Measurements from ENCODE around the gene PODXL.
A peak's percentile ranks its signal among the peaks of the same experiment; 100 is the strongest.
"Not testable (repeated sequence)": the region's sequence is repeated elsewhere in the genome, so short reads cannot be mapped to it uniquely, and the experiment has no call there.

Gene PODXL

GRCh38 chr7:131466735-131467365 is 89.6 kb downstream of the PODXL start:
- TF ChIP-seq, protein P1, sequence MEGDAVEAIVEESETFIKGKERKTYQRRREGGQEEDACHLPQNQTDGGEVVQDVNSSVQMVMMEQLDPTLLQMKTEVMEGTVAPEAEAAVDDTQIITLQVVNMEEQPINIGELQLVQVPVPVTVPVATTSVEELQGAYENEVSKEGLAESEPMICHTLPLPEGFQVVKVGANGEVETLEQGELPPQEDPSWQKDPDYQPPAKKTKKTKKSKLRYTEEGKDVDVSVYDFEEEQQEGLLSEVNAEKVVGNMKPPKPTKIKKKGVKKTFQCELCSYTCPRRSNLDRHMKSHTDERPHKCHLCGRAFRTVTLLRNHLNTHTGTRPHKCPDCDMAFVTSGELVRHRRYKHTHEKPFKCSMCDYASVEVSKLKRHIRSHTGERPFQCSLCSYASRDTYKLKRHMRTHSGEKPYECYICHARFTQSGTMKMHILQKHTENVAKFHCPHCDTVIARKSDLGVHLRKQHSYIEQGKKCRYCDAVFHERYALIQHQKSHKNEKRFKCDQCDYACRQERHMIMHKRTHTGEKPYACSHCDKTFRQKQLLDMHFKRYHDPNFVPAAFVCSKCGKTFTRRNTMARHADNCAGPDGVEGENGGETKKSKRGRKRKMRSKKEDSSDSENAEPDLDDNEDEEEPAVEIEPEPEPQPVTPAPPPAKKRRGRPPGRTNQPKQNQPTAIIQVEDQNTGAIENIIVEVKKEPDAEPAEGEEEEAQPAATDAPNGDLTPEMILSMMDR (IDR thresholded peaks at IDR 0.05; ENCODE audit: insufficient read depth, missing control alignments), result no peak
- FAIRE-seq, result peak; percentile 68
- peak; percentile 15 for DNase-seq (ENCODE audit: insufficient read length, low spot score)

DNA sequence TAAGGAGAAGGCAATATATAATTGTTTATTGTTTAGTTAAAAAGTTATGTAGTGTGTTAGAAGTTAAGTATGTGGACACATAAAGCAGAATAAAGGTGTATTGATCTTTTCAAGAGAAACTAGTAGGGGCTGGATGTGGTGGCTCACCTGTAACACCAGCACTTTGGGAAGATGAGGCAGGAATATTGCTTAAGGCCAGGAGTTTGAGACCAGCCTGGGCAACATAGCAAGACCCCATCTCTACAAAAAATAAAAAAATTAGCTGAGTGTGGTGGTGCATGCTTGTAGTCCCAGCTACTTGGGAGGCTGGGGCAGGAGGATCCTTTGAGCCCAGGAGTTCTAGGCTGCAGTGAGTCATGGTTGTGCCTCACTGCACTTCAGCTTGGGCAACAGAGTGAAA is 93.7 kb downstream of the PODXL start:
- FAIRE-seq, result not testable (repeated sequence)

DNA sequence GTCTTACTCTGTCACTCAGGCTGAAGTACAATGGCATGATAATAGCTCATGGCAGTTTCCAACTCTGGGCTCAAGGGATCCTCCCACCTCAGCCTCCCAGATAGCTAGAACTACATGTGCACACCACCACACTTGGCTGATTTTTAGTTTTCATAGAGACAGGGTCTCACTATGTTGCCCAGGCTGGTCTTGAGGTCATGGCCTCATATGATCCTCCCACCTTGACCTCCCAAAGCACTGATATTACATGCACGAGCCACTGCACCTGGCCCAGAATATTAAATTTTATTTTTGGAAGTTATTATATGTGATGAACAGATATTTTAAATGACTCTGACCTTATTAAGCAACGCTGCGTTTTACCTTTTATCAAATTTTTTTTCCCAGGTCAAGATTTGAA is 94.4 kb downstream of the PODXL start:
- no peak for DNase-seq (ENCODE audit: insufficient read length, low spot score)
- no peak for FAIRE-seq
- TF ChIP-seq, protein P1 (IDR thresholded peaks at IDR 0.05; ENCODE audit: insufficient read depth, missing control alignments), result no peak

More for the DNA sequence above, 93.7 kb downstream of the PODXL start:
- DNase-seq (ENCODE audit: insufficient read length, low spot score), result not testable (repeated sequence)

DNA sequence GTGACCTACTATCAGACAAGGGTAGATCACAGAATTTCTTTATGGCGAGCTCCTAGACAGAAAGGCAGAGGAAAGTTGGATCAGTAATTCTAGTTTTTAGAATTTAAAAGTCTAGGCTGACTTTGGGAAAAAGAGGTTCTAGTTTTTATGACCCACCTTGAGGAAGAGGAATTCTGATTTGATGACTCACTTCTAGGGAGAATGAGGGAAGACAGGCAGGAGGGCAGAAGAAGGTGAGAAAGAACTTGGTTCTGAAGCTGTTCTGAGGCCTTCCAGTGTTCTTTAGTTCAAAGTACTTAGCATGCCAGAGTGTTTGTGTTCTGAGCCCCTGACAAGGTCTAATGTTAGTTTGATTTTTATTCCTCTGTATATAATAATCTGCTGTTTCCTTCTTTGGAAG is 97.2 kb downstream of the PODXL start:
- no peak for DNase-seq (ENCODE audit: insufficient read length, low spot score)
- TF ChIP-seq, protein P1 (IDR thresholded peaks at IDR 0.05; ENCODE audit: insufficient read depth, missing control alignments), result no peak

GRCh38 chr7:131456338-131456737 is 100.1 kb downstream of the PODXL start:
- DNase-seq (ENCODE audit: insufficient read length, low spot score) (no peak), FAIRE-seq (no peak)
- TF ChIP-seq, protein P1 (IDR thresholded peaks at IDR 0.05; ENCODE audit: insufficient read depth, missing control alignments), result no peak

More for the DNA sequence above, 97.2 kb downstream of the PODXL start:
- no peak for FAIRE-seq

- TF ChIP-seq, protein P1 (IDR thresholded peaks at IDR 0.05; ENCODE audit: insufficient read depth, missing control alignments), result no peak
- no peak for DNase-seq (ENCODE audit: insufficient read length, low spot score)
- no peak for FAIRE-seq
Measured at GRCh38 chr7:131455546-131455945, 100.9 kb downstream of the PODXL start.

DNA sequence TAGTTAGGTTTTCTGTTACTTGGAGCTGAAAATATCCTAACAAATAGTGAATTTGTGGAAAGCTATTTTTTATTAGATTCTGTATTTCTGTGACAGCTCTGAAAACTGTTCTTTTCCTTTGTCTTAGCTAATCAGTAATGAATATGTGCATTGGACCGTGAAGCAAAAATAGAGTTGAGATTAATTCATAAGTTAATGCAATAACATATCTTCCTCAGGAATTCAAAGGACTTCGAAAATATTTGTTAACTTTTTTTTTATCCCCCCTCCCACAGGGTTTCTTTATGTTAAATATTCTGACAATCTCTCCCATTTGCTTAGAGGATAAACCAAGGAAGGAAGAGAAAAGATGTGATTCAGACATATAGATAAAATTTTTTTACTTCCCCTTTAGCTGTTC is 101.4 kb downstream of the PODXL start:
- FAIRE-seq (no peak), DNase-seq (ENCODE audit: insufficient read length, low spot score) (no peak)
- TF ChIP-seq, protein P1 (IDR thresholded peaks at IDR 0.05; ENCODE audit: insufficient read depth, missing control alignments), result no peak

DNA sequence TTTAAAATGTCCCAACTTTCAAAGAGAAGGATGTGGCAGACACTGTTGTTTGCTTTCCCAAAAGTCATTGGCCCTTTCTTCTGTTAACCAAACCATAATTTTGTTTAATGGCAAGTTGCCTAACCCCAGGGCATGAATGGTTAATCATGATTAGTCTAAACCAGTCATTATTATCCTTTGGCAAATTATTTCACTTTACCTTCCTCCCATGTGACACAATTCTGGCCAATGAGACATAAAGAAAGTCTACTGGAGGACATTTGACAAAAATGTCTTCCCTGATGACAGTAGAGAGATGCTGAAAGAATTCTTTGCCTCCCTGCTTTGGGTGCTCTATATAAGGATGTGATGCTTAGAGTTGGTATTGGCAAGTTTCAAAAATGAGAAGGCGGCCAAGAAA is 101.9 kb downstream of the PODXL start:
- FAIRE-seq (no peak), DNase-seq (ENCODE audit: insufficient read length, low spot score) (no peak)
- TF ChIP-seq, protein P1 (IDR thresholded peaks at IDR 0.05; ENCODE audit: insufficient read depth, missing control alignments), result no peak

Measured in D721Med (cell line).